Activated B cell treated with CpG ODN at 0.5 μM for 24 hours (primary cell): ENCODE data around the gene CD68. TPM values are rescaled to one million over a fixed set of nuclear protein-coding genes. Genes with fewer than 3 reads are reported as not detected.

Source experiments
- ATAC-seq: fragments of 200-7000 bp; cut with Tn5 transposase; one replicate; pipeline ENCODE4 v1.10.0; 2021; ENCODE audit warnings: low read depth, mild to moderate bottlenecking, moderate library complexity
- CTCF ChIA-PET: fragments of 350-600 bp; sonication (Branson Sonifier 250); formaldehyde crosslinking; loops from one replicate; lab custom pipeline; 2021; ENCODE audit warnings: antibody characterized with exemption; lab: Charles Lee
- POLR2A ChIA-PET: fragments of 350-600 bp; sonication (Branson Sonifier 250); formaldehyde crosslinking; loops from one replicate; lab custom pipeline; 2021; ENCODE audit warnings: antibody characterized with exemption; lab: Charles Lee
- DNase-seq: peaks from one replicate; pipeline ENCODE4 v3.0.0; 2022
- H3K27ac Mint-ChIP-seq: one replicate; pipeline ENCODE4 v1.8.0; 2020; ENCODE audit warnings: mixed read lengths
- H3K27me3 Mint-ChIP-seq: one replicate; pipeline ENCODE4 v1.8.0; 2021; ENCODE audit warnings: mixed read lengths
- H3K36me3 Mint-ChIP-seq: one replicate; pipeline ENCODE4 v1.8.0; 2021; ENCODE audit warnings: low read depth, mixed read lengths
- H3K4me1 Mint-ChIP-seq: one replicate; pipeline ENCODE4 v1.8.0; 2021; ENCODE audit warnings: mixed read lengths
- H3K4me3 Mint-ChIP-seq: one replicate; pipeline ENCODE4 v1.8.0; 2020; ENCODE audit warnings: mild to moderate bottlenecking, mixed read lengths
- H3K9me3 Mint-ChIP-seq: one replicate; pipeline ENCODE4 v1.8.0; 2020; ENCODE audit warnings: mixed read lengths
- intact Hi-C: fragments of 100-400 bp; cut with micrococcal nuclease; formaldehyde crosslinking; loops from one replicate; pipeline ENCODE4 v1.15.1; 2024
- total RNA-seq: library from RNA; stranded (reverse); gene quantifications from 2 replicates; pipeline ENCODE4 v1.2.3, GENCODE V29; 2022
- TF ChIP-seq, protein P1 (sequence below): fragments of 200-600 bp; IDR thresholded peaks from one replicate; pipeline ENCODE4 v1.8.0; 2022; ENCODE audit warnings: antibody characterized with exemption, mild to moderate bottlenecking

Gene CD68
- total RNA-seq, 1 donor from 2014 or later = 7.2 TPM

DNA sequence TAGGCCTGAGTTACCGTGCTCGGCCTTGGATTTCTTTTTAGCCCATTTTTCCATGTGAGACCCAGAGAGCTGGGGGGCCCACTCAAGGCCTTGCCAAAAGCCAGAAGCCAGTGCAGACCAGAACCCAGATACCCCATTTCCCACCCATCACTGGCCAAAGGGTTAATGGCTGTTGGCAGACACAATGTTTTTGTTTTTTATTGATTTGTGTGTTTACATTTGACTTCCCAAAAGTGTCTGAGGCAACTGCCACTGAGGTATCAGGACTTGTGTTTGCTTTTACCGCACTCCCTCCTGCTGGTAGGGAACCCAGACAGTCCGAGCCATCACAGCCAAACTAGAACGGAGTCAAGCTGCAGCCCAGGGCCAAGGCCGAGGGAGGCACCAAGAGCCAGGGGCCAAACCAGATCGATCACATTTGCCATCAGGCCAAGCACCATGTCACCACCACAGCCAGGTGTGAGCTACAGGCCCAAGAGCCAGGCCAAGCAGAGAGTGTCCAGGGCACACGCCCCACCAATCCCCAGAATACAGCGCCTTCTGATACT is 38.3 kb upstream of the CD68 start:
- CTCF ChIA-PET = interaction anchor here (1.3 kb wide), 1 partner anchor 18 kb away, joined by 3 read pairs; no protein-coding TSS in a partner anchor
- POLR2A ChIA-PET = interaction anchor here (0.6 to 0.9 kb wide), 2 partner anchors 8 to 145 kb away, joined by 3 to 5 read pairs; no protein-coding TSS in a partner anchor
- DNase-seq (no peak), ATAC-seq (no peak)
- Mint-ChIP-seq H3K36me3 (no peaks in the 10 kb centered on the region), H3K27ac (no peak overlapping the region), H3K27me3 (no peaks in the 10 kb centered on the region), H3K4me1 (no peaks in the 10 kb centered on the region), H3K4me3 (no peak overlapping the region), H3K9me3 (no peaks in the 10 kb centered on the region)
- TF ChIP-seq, protein P1, sequence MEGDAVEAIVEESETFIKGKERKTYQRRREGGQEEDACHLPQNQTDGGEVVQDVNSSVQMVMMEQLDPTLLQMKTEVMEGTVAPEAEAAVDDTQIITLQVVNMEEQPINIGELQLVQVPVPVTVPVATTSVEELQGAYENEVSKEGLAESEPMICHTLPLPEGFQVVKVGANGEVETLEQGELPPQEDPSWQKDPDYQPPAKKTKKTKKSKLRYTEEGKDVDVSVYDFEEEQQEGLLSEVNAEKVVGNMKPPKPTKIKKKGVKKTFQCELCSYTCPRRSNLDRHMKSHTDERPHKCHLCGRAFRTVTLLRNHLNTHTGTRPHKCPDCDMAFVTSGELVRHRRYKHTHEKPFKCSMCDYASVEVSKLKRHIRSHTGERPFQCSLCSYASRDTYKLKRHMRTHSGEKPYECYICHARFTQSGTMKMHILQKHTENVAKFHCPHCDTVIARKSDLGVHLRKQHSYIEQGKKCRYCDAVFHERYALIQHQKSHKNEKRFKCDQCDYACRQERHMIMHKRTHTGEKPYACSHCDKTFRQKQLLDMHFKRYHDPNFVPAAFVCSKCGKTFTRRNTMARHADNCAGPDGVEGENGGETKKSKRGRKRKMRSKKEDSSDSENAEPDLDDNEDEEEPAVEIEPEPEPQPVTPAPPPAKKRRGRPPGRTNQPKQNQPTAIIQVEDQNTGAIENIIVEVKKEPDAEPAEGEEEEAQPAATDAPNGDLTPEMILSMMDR = no peak
- intact Hi-C loops = no loop called here

DNA sequence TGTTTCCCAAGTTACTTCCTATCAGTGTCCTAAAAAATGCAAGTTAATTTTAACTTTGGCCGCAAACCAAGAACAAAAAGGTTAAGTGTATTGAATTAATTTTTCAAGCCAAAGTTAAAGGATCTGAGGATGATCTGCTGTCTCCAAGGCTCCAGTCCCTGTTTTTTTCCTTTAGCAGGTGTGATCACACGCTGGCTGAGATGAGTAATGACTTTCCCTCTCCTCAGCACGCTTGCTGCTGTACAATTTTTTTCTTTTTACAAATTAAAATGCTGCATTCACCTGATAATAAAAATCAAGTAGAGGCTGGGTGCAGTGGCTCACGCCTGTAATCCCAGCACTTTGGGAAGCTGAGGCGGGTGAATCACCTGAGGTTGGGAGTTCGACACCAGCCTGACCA is 34.5 kb upstream of the CD68 start:
- TF ChIP-seq, protein P1 = no peak
- no peaks in the 10 kb centered on the region for H3K27me3 Mint-ChIP-seq
- ChIA-PET POLR2A (no interaction called here), CTCF (interaction anchor here (0.9 to 2.5 kb wide), 2 partner anchors 30 to 108 kb away, joined by 3 to 11 read pairs; no protein-coding TSS in a partner anchor)
- peaks cover 16% of the 10 kb centered on the region for H3K4me1 Mint-ChIP-seq
- H3K9me3 Mint-ChIP-seq = no peaks in the 10 kb centered on the region
- H3K36me3 Mint-ChIP-seq = peaks cover 3% of the 10 kb centered on the region
- H3K4me3 Mint-ChIP-seq = no peak overlapping the region
- no peak for DNase-seq
- no peak for ATAC-seq
- H3K27ac Mint-ChIP-seq = no peak overlapping the region
- intact Hi-C loops = no loop called here

DNA sequence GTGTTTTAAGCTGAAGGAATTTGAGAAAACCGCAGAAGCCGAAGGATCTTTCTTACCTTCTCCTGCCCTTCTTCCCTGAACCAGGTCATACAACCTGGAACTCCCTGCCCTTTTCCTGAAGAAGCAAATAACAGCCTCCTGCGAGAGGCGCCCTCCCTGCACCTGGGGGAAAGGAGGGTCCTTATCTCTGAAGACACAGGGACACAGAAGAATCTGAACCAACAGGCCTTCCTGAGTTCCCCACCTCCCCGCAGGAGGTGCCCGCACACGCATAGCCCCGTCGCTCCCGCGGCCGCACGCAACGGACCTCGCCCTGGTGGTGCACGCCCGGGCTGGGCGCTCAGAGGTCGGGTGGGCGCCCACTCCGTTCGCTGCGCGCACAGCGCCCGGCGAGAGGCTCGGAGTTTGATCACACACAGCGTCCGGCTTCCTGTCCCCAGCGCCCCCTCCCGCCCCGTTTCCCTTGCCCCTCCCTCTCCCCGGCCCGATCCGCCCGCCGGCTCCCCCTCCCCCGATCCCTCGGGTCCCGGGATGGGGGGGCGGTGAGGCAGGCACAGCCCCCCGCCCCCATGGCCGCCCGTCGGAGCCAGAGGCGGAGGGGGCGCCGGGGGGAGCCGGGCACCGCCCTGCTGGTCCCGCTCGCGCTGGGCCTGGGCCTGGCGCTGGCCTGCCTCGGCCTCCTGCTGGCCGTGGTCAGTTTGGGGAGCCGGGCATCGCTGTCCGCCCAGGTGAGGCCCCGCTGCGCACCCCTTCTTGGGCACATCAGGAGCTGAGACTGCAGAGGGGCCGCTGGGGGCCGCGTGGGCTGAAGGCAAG is 30.6 kb upstream of the CD68 start, which contains the start of gene TNFSF12:
Gene TNFSF12, plus strand, starts transcription at position 474 of the 816 bp plus-strand sequence. Its CDS starts 96 bp downstream, at position 570.
- POLR2A ChIA-PET = interaction anchor here (0.6 to 3.9 kb wide), 8 partner anchors 9 to 114 kb away, joined by 3 to 56 read pairs (median 10); partner anchors contain the start of genes MPDU1, POLR2A, SENP3 and TMEM102
- TF ChIP-seq, protein P1 = no peak
- Mint-ChIP-seq H3K27ac (peak within 1 kb of the TSS; percentile 90), H3K36me3 (peaks cover 9% of the 10 kb centered on the region), H3K4me3 (peak within 1 kb of the TSS; percentile 82), H3K4me1 (peaks cover 52% of the 10 kb centered on the region), H3K9me3 (no peaks in the 10 kb centered on the region), H3K27me3 (no peaks in the 10 kb centered on the region)
- CTCF ChIA-PET = interaction anchor here (1.4 to 3.1 kb wide), 3 partner anchors 12 to 26 kb away, joined by 5 to 20 read pairs (median 11); partner anchors contain the start of gene SENP3
- DNase-seq (peak; percentile 55), ATAC-seq (peak; percentile 58)
- intact Hi-C loops = no loop called here

DNA sequence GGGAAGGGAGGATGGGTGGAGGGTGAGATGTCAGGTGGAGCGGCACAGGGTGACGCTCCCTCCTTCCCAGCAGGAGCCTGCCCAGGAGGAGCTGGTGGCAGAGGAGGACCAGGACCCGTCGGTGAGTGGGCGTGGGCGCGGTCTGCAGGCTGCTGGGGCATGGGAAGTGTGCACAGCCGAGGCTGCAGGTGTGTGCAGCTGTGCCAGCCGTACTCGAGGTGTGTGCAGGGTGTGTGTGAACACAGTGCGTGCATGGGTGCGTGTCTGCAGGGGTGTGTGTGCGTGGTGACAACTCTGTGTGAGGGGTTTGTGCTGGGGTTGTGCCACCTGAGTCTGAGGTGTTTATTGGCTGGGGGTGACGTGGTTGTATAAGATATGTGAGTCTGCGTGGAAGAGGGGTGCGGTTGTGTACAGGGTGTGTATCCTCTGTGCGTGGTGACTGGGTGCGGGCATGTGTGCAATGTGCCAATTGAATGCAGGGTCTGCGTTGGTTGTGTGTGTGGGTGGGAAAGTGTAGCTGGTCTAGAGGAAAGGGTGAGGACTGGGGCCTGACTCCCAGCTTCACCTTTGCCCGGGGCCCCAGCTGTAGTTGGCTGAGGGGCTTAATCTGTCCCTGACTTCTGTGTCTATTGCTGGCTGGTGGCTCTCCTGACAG is 29.9 kb upstream of the CD68 start:
- Mint-ChIP-seq H3K4me3 (peak overlapping the region; percentile 82), H3K4me1 (peaks cover 56% of the 10 kb centered on the region), H3K27ac (peak overlapping the region; percentile 90), H3K36me3 (peaks cover 9% of the 10 kb centered on the region), H3K9me3 (no peaks in the 10 kb centered on the region), H3K27me3 (no peaks in the 10 kb centered on the region)
- intact Hi-C loops = no loop called here
- TF ChIP-seq, protein P1 = no peak
- ChIA-PET POLR2A (interaction anchor here (0.6 to 3.9 kb wide), 9 partner anchors 9 to 115 kb away, joined by 3 to 56 read pairs (median 7); partner anchors contain the start of genes MPDU1, POLR2A, SENP3 and TMEM102), CTCF (interaction anchor here (0.9 to 1.6 kb wide), 3 partner anchors 11 to 26 kb away, joined by 3 to 11 read pairs (median 5); no protein-coding TSS in a partner anchor)
- peak; percentile 41 for DNase-seq
- peak; percentile 26 for ATAC-seq
